Neural progenitor cell (in vitro differentiated cells): Measurements from ENCODE around the gene MAD1L1. TPM values are rescaled to one million over a fixed set of nuclear protein-coding genes. Genes with fewer than 3 reads are reported as not detected.
A peak's percentile ranks its signal among the peaks of the same experiment; 100 is the strongest.

ENCODE experiments used
- DNase-seq: peaks from one replicate; pipeline ENCODE4 v3.0.0-alpha.2; 2016; ENCODE audit warnings: low spot score
- H2AFZ ChIP-seq: fragments of 200-600 bp; sonication (generic); replicated peaks from 2 replicates; pipeline ENCODE4 v1.6.1; 2016; ENCODE audit warnings: antibody characterized with exemption
- H3F3A ChIP-seq: fragments of 200-600 bp; sonication (generic); 2 replicates; pipeline ENCODE4 v1.6.1; 2016; ENCODE audit warnings: antibody characterized with exemption, low read depth
- H3K27ac ChIP-seq: fragments of 200-600 bp; sonication (generic); 2 replicates; pipeline ENCODE4 v1.5.1; 2016; ENCODE audit warnings: mild to moderate bottlenecking
- H3K27me3 ChIP-seq: fragments of 200-600 bp; sonication (generic); 2 replicates; pipeline ENCODE4 v1.6.1; 2016; ENCODE audit warnings: mild to moderate bottlenecking, moderate library complexity
- H3K36me3 ChIP-seq: fragments of 200-600 bp; sonication (generic); 2 replicates; pipeline ENCODE4 v1.5.1; 2016
- H3K4me1 ChIP-seq: fragments of 200-600 bp; sonication (generic); 2 replicates; pipeline ENCODE4 v1.6.1; 2016; ENCODE audit warnings: mixed run types
- H3K4me2 ChIP-seq: fragments of 200-600 bp; sonication (generic); 2 replicates; pipeline ENCODE4 v1.6.1; 2016
- H3K4me3 ChIP-seq: fragments of 200-600 bp; sonication (generic); 2 replicates; pipeline ENCODE4 v1.5.1; 2016
- H3K79me2 ChIP-seq: fragments of 200-600 bp; sonication (generic); 2 replicates; pipeline ENCODE4 v1.6.1; 2016; ENCODE audit warnings: low read depth
- H3K9ac ChIP-seq: fragments of 200-600 bp; sonication (generic); 2 replicates; pipeline ENCODE4 v1.6.1; 2016
- H3K9me3 ChIP-seq: fragments of 200-600 bp; sonication (generic); 2 replicates; pipeline ENCODE4 v1.5.1; 2016; ENCODE audit warnings: low read depth
- H4K20me1 ChIP-seq: fragments of 200-600 bp; sonication (generic); 2 replicates; pipeline ENCODE4 v1.6.1; 2016; ENCODE audit warnings: low read depth
- H3K27ac Mint-ChIP-seq: 3 replicates; pipeline ENCODE4 v1.8.0; 2021; ENCODE audit warnings: mixed read lengths
- H3K27me3 Mint-ChIP-seq: 2 replicates; pipeline ENCODE4 v1.8.0; 2022; ENCODE audit warnings: low read depth, mild to moderate bottlenecking, inconsistent platforms, moderate library complexity, mixed read lengths; ENCODE audit not compliant: insufficient read depth
- H3K36me3 Mint-ChIP-seq: 3 replicates; pipeline ENCODE4 v1.8.0; 2021; ENCODE audit warnings: mixed read lengths
- H3K4me1 Mint-ChIP-seq: 3 replicates; pipeline ENCODE4 v1.8.0; 2021; ENCODE audit warnings: mixed read lengths
- H3K4me3 Mint-ChIP-seq: 3 replicates; pipeline ENCODE4 v1.8.0; 2021; ENCODE audit warnings: mild to moderate bottlenecking, moderate library complexity, mixed read lengths
- H3K9me3 Mint-ChIP-seq: 3 replicates; pipeline ENCODE4 v1.8.0; 2020; ENCODE audit warnings: mixed read lengths
- EZH2 ChIP-seq: fragments of 200-600 bp; sonication (generic); IDR thresholded peaks from 2 replicates; pipeline ENCODE4 v1.6.1; 2017; ENCODE audit warnings: antibody characterized with exemption, mild to moderate bottlenecking, moderate library complexity
- EZH2phosphoT487 ChIP-seq: fragments of 200-600 bp; sonication (generic); IDR thresholded peaks from 2 replicates; pipeline ENCODE4 v1.6.1; 2017; ENCODE audit warnings: antibody characterized with exemption
- total RNA-seq: library from RNA; depleted of rRNA; stranded (reverse); fragments of >200 nt; gene quantifications from 2 replicates; pipeline ENCODE4 v1.2.3, GENCODE V29; 2015; ENCODE audit warnings: low replicate concordance
- TF ChIP-seq, protein P1 (sequence below): fragments of 200-600 bp; sonication (generic); IDR thresholded peaks from 2 replicates; pipeline ENCODE4 v1.5.1; 2017; ENCODE audit warnings: antibody characterized with exemption, mild to moderate bottlenecking

MAD1L1 gene
- total RNA-seq, 1 donor from 2014 or later: 23.7 TPM

DNA sequence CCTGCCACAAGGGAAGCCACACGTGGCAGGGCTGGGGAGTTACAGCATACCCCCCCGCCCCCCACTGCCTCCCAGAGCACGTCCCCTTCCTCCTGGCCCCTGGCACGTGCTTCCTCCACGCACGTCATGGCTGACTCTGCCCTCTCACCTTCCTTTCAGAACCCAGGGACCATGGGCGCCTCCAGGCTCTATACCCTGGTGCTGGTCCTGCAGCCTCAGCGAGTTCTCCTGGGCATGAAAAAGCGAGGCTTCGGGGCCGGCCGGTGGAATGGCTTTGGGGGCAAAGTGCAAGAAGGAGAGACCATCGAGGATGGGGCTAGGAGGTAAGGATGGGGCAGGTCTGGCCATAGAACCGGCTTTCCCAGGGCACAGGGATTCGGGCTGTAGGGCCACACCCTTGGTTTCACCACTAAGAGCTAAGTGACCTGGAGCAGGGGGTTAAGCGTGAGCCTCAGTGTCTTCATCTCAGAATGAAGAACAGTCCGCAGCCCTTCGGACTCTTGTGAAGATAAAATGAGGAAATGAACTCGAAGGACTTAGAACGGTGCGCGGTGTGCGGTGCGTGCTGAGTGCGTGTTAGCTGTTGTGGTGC, 11.8 kb upstream of the MAD1L1 start:
- no peak for TF ChIP-seq EZH2
- TF ChIP-seq, protein P1, sequence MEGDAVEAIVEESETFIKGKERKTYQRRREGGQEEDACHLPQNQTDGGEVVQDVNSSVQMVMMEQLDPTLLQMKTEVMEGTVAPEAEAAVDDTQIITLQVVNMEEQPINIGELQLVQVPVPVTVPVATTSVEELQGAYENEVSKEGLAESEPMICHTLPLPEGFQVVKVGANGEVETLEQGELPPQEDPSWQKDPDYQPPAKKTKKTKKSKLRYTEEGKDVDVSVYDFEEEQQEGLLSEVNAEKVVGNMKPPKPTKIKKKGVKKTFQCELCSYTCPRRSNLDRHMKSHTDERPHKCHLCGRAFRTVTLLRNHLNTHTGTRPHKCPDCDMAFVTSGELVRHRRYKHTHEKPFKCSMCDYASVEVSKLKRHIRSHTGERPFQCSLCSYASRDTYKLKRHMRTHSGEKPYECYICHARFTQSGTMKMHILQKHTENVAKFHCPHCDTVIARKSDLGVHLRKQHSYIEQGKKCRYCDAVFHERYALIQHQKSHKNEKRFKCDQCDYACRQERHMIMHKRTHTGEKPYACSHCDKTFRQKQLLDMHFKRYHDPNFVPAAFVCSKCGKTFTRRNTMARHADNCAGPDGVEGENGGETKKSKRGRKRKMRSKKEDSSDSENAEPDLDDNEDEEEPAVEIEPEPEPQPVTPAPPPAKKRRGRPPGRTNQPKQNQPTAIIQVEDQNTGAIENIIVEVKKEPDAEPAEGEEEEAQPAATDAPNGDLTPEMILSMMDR: no peak
- no peak for TF ChIP-seq EZH2phosphoT487

DNA sequence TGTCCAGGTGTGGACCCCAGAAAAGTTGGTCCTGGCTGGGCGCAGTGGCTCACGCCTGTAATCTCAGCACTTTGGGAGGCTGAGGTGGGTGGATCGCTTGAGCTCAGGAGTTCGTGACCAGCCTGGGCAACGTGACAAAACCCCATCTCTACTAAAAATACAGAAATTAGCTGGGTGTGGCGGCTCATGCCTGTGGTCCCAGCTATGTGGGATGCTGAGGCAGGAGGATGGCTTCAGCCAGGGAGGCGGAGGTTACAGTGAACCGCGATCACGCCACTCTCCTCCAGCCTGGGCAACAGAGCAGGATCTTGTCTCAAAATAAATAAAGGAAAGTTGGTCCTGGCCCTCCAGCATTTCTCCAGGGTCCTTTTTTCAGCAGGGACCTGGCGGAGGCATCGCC, 10.7 kb upstream of the MAD1L1 start:
- H4K20me1 ChIP-seq: peaks cover 11% of the 10 kb centered on the region
- H3K36me3 Mint-ChIP-seq: peaks cover 2% of the 10 kb centered on the region
- peak overlapping the region; percentile 94 for H3K4me3 Mint-ChIP-seq
- peak overlapping the region; percentile 70 for H3K4me3 ChIP-seq
- TF ChIP-seq EZH2phosphoT487 (no peak), EZH2 (no peak)
- TF ChIP-seq, protein P1: no peak
- no peaks in the 10 kb centered on the region for H3K9me3 ChIP-seq
- peaks cover 19% of the 10 kb centered on the region for H3K4me1 ChIP-seq
- H3K36me3 ChIP-seq: no peaks in the 10 kb centered on the region
- peaks cover 48% of the 10 kb centered on the region for H3K79me2 ChIP-seq
- no peak for DNase-seq
- H3K27me3 ChIP-seq: no peaks in the 10 kb centered on the region
- peak overlapping the region; percentile 97 for H3K4me2 ChIP-seq
- H3K27me3 Mint-ChIP-seq: peaks cover 5% of the 10 kb centered on the region
- no peak overlapping the region for H2AFZ ChIP-seq
- no peaks in the 10 kb centered on the region for H3K9me3 Mint-ChIP-seq
- no peak overlapping the region for H3K27ac ChIP-seq
- H3F3A ChIP-seq: peaks cover 16% of the 10 kb centered on the region
- no peak overlapping the region for H3K27ac Mint-ChIP-seq
- H3K4me1 Mint-ChIP-seq: peaks cover 31% of the 10 kb centered on the region
- H3K9ac ChIP-seq: no peak overlapping the region

More for the DNA sequence above, 11.8 kb upstream of the MAD1L1 start:
- H3F3A ChIP-seq: peaks cover 16% of the 10 kb centered on the region
- no peak overlapping the region for H3K4me3 ChIP-seq
- H3K9me3 ChIP-seq: no peaks in the 10 kb centered on the region
- H3K4me2 ChIP-seq: no peak overlapping the region
- no peak for DNase-seq
- no peaks in the 10 kb centered on the region for H3K9me3 Mint-ChIP-seq
- peaks cover 5% of the 10 kb centered on the region for H3K27me3 Mint-ChIP-seq
- H3K4me1 ChIP-seq: peaks cover 19% of the 10 kb centered on the region
- H2AFZ ChIP-seq: no peak overlapping the region
- peaks cover 4% of the 10 kb centered on the region for H3K36me3 Mint-ChIP-seq
- no peak overlapping the region for H3K9ac ChIP-seq
- H4K20me1 ChIP-seq: peaks cover 11% of the 10 kb centered on the region
- H3K27ac Mint-ChIP-seq: no peak overlapping the region
- no peaks in the 10 kb centered on the region for H3K27me3 ChIP-seq
- no peaks in the 10 kb centered on the region for H3K36me3 ChIP-seq
- H3K79me2 ChIP-seq: peaks cover 43% of the 10 kb centered on the region
- H3K27ac ChIP-seq: no peak overlapping the region
- peaks cover 31% of the 10 kb centered on the region for H3K4me1 Mint-ChIP-seq
- peak overlapping the region; percentile 72 for H3K4me3 Mint-ChIP-seq

DNA sequence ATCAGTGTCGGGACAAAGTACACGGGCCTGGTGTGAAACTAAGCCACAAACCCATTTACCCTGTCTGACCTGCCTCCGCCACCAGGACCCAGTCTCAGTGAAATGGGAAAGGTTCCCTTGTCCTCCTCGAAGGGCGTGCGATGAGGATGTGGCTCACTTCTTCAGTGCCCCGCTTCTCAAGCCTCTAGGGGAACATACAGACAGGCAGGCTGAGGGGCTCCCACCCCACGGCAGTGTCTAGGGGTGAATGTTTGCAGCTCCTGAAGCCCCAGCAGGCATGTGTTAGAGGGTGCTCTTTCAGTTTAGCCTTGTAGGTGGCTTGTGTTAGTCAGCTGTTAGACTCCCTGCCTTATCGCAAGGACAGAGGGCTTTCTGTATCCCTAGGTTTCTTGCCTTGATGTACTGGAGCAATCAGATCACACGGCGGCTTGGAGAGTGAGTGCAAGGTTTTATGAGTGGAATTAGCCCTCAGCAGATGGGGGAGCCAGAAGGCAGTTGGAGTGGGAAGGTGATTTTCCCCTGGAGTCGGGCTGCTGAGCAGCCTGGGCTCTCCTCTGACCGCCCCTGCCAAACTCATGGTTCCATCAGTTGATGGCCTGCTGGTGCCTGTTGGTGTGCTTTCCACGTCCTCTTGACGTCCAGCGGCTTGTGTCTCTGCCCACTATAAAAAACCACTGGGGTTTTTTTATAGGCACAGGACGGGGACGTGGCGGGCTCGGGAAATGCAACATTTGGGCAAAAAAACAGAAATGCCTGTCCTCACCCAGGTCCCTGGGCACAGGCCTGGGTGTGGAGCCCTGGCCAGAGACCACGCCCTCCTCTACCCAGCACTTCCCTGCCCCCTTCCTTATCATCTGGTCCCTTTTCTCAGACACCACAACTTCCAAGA, 10.0 kb upstream of the MAD1L1 start:
- no peaks in the 10 kb centered on the region for H3K36me3 ChIP-seq
- H3K4me1 Mint-ChIP-seq: peaks cover 27% of the 10 kb centered on the region
- peaks cover 2% of the 10 kb centered on the region for H3K36me3 Mint-ChIP-seq
- H3K9me3 Mint-ChIP-seq: no peaks in the 10 kb centered on the region
- H3K27ac Mint-ChIP-seq: peak overlapping the region; percentile 74
- no peak overlapping the region for H3K27ac ChIP-seq
- H3K27me3 ChIP-seq: no peaks in the 10 kb centered on the region
- no peaks in the 10 kb centered on the region for H3K9me3 ChIP-seq
- peak overlapping the region; percentile 71 for H3K9ac ChIP-seq
- H3K4me3 Mint-ChIP-seq: peak overlapping the region; percentile 94
- H3K79me2 ChIP-seq: peaks cover 48% of the 10 kb centered on the region
- peak overlapping the region; percentile 70 for H3K4me3 ChIP-seq
- H3K4me2 ChIP-seq: peak overlapping the region; percentile 97
- no peak for TF ChIP-seq EZH2
- TF ChIP-seq, protein P1: no peak
- TF ChIP-seq EZH2phosphoT487: no peak
- H2AFZ ChIP-seq: peak overlapping the region; percentile 54
- H3F3A ChIP-seq: peaks cover 10% of the 10 kb centered on the region
- peak; percentile 48 for DNase-seq
- peaks cover 3% of the 10 kb centered on the region for H3K27me3 Mint-ChIP-seq
- H3K4me1 ChIP-seq: peaks cover 18% of the 10 kb centered on the region
- peaks cover 11% of the 10 kb centered on the region for H4K20me1 ChIP-seq
